Epithelial cell of prostate (primary cell): ENCODE data around the gene FGFR4.

Experiments used
- DNase-seq: peaks from one replicate; pipeline ENCODE4 v3.0.0-alpha.2; 2011; ENCODE audit warnings: low read depth, low spot score
- H3K27ac ChIP-seq: fragments of 450-650 bp; 2 replicates; pipeline ENCODE4 v1.5.1; 2017; ENCODE audit warnings: mild to moderate bottlenecking

Gene FGFR4

GRCh38 chr5:177098470-177099141, 11.9 kb downstream of the FGFR4 start:
- no peak overlapping the region for H3K27ac ChIP-seq
- DNase-seq = no peak

GRCh38 chr5:177099422-177100093, 12.8 kb downstream of the FGFR4 start:
- no peak for DNase-seq
- H3K27ac ChIP-seq = no peak overlapping the region

- H3K27ac ChIP-seq = no peak overlapping the region
Observed at GRCh38 chr5:177100714-177101121, 14.0 kb downstream of the FGFR4 start.

GRCh38 chr5:177103523-177104253, 17.0 kb downstream of the FGFR4 start:
- H3K27ac ChIP-seq = no peak overlapping the region
- DNase-seq = no peak

More at GRCh38 chr5:177100714-177101121, 14.0 kb downstream of the FGFR4 start:
- DNase-seq = no peak

GRCh38 chr5:177105691-177106476, 19.2 kb downstream of the FGFR4 start:
- no peak for DNase-seq
- H3K27ac ChIP-seq = no peak overlapping the region

GRCh38 chr5:177107159-177107558, 20.4 kb downstream of the FGFR4 start:
- no peak for DNase-seq
- no peak overlapping the region for H3K27ac ChIP-seq

GRCh38 chr5:177109810-177110209, 23.1 kb downstream of the FGFR4 start:
- no peak overlapping the region for H3K27ac ChIP-seq
- no peak for DNase-seq

- DNase-seq = no peak
- no peak overlapping the region for H3K27ac ChIP-seq
Observed at GRCh38 chr5:177111720-177112394, 25.1 kb downstream of the FGFR4 start.

- DNase-seq = no peak
- H3K27ac ChIP-seq = no peak overlapping the region
Observed at GRCh38 chr5:177112589-177113220, 26.0 kb downstream of the FGFR4 start.

GRCh38 chr5:177113566-177114424, 27.1 kb downstream of the FGFR4 start:
- no peak overlapping the region for H3K27ac ChIP-seq

GRCh38 chr5:177116631-177117373, 30.1 kb downstream of the FGFR4 start:
- no peak for DNase-seq
- no peak overlapping the region for H3K27ac ChIP-seq

More at GRCh38 chr5:177113566-177114424, 27.1 kb downstream of the FGFR4 start:
- DNase-seq = no peak

- DNase-seq = no peak
- H3K27ac ChIP-seq = no peak overlapping the region
Observed at GRCh38 chr5:177117441-177118045, 30.8 kb downstream of the FGFR4 start.

- H3K27ac ChIP-seq = no peak overlapping the region
Observed at GRCh38 chr5:177122566-177122965, 35.9 kb downstream of the FGFR4 start.

GRCh38 chr5:177123789-177124485, 37.2 kb downstream of the FGFR4 start:
- no peak overlapping the region for H3K27ac ChIP-seq
- DNase-seq = no peak

More at GRCh38 chr5:177122566-177122965, 35.9 kb downstream of the FGFR4 start:
- no peak for DNase-seq

- no peak overlapping the region for H3K27ac ChIP-seq
- DNase-seq = no peak
Observed at GRCh38 chr5:177124486-177124991, 37.8 kb downstream of the FGFR4 start.

- no peak overlapping the region for H3K27ac ChIP-seq
- no peak for DNase-seq
Observed at GRCh38 chr5:177126771-177127170, 40.1 kb downstream of the FGFR4 start.
